Brain microvascular endothelial cell (primary cell): ENCODE data around the gene PIH1D2.
"Not testable (repeated sequence)": the region's sequence is repeated elsewhere in the genome, so short reads cannot be mapped to it uniquely, and the experiment has no call there.

Source experiments
- DNase-seq: peaks from one replicate; pipeline ENCODE4 v3.0.0-alpha.2; 2020
- H3K27ac ChIP-seq: fragments of 250-450 bp; sonication (Bioruptor Pico); 2 replicates; pipeline ENCODE4 v1.5.1; 2020; ENCODE audit warnings: mild to moderate bottlenecking, moderate library complexity
- H3K27me3 ChIP-seq: fragments of 250-450 bp; sonication (Bioruptor Pico); replicated peaks from 2 replicates; pipeline ENCODE4 v1.5.1; 2020; ENCODE audit warnings: mild to moderate bottlenecking
- H3K36me3 ChIP-seq: fragments of 250-450 bp; sonication (Bioruptor Pico); replicated peaks from 2 replicates; pipeline ENCODE4 v1.5.1; 2020; ENCODE audit warnings: mild to moderate bottlenecking
- H3K4me3 ChIP-seq: 2 replicates; pipeline ENCODE4 v1.5.1; 2011; ENCODE audit warnings: low read depth, mild to moderate bottlenecking, control low read depth, low read length, moderate library complexity
- in situ Hi-C: cut with HindIII; loops from 2 replicates; pipeline ENCODE4 v1.10.0; 2017; ENCODE audit warnings: low sequenced_read_pairs, low pct_ligation_motif_present
- TF ChIP-seq, protein P1 (sequence below): IDR thresholded peaks from 2 replicates; pipeline ENCODE4 v1.5.1; 2011; ENCODE audit warnings: low read depth, mild to moderate bottlenecking, moderate library complexity, low read length, control low read depth, inconsistent platforms; ENCODE audit errors: missing control alignments

Gene PIH1D2

GRCh38 chr11:112049777-112050176, 24.0 kb downstream of the PIH1D2 start:
- in situ Hi-C loops = no loop called here
- Histone ChIP-seq H3K36me3 (peaks cover 38% of the 10 kb centered on the region), H3K4me3 (no peak overlapping the region), H3K27me3 (no peaks in the 10 kb centered on the region), H3K27ac (no peak overlapping the region)
- no peak for DNase-seq
- TF ChIP-seq, protein P1, sequence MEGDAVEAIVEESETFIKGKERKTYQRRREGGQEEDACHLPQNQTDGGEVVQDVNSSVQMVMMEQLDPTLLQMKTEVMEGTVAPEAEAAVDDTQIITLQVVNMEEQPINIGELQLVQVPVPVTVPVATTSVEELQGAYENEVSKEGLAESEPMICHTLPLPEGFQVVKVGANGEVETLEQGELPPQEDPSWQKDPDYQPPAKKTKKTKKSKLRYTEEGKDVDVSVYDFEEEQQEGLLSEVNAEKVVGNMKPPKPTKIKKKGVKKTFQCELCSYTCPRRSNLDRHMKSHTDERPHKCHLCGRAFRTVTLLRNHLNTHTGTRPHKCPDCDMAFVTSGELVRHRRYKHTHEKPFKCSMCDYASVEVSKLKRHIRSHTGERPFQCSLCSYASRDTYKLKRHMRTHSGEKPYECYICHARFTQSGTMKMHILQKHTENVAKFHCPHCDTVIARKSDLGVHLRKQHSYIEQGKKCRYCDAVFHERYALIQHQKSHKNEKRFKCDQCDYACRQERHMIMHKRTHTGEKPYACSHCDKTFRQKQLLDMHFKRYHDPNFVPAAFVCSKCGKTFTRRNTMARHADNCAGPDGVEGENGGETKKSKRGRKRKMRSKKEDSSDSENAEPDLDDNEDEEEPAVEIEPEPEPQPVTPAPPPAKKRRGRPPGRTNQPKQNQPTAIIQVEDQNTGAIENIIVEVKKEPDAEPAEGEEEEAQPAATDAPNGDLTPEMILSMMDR = no peak

- H3K36me3 ChIP-seq = peaks cover 29% of the 10 kb centered on the region
- H3K27me3 ChIP-seq, in situ Hi-C loops, DNase-seq, H3K4me3 ChIP-seq: not testable (repeated sequence)
- H3K27ac ChIP-seq = peak overlapping the region; percentile 17
Observed at GRCh38 chr11:112048256-112048655, 25.6 kb downstream of the PIH1D2 start.

DNA sequence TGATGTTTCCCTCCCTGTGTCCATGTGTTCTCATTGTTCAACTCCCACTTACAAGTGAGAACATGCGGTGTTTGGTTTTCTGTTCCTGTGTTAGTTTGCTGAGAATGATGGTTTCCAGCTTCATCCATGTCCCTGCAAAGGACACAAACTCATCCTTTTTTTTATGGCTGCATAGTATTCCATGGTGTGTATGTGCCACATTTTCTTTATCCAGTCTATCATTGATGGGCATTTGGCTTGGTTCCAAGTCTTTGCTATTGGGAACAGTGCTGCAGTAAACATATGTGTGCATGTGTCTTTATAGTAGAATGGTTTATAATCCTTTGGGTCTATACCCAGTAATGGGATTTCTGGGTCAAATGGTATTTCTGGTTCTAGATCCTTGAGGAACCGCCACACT, 27.2 kb downstream of the PIH1D2 start:
- H3K4me3 ChIP-seq, H3K27ac ChIP-seq, DNase-seq, in situ Hi-C loops, H3K27me3 ChIP-seq: not testable (repeated sequence)
- H3K36me3 ChIP-seq = peaks cover 22% of the 10 kb centered on the region

- no peak overlapping the region for H3K4me3 ChIP-seq
- in situ Hi-C loops = no loop called here
- H3K36me3 ChIP-seq = peaks cover 18% of the 10 kb centered on the region
- no peak overlapping the region for H3K27ac ChIP-seq
- TF ChIP-seq, protein P1 = no peak
- DNase-seq = no peak
- H3K27me3 ChIP-seq = no peaks in the 10 kb centered on the region
Observed at GRCh38 chr11:112044961-112045360, 28.9 kb downstream of the PIH1D2 start.

GRCh38 chr11:112042961-112043304, 30.9 kb downstream of the PIH1D2 start:
- Histone ChIP-seq H3K27ac (no peak overlapping the region), H3K36me3 (peaks cover 18% of the 10 kb centered on the region), H3K4me3 (no peak overlapping the region), H3K27me3 (no peaks in the 10 kb centered on the region)
- DNase-seq = no peak
- in situ Hi-C loops = no loop called here
- TF ChIP-seq, protein P1 = no peak

DNA sequence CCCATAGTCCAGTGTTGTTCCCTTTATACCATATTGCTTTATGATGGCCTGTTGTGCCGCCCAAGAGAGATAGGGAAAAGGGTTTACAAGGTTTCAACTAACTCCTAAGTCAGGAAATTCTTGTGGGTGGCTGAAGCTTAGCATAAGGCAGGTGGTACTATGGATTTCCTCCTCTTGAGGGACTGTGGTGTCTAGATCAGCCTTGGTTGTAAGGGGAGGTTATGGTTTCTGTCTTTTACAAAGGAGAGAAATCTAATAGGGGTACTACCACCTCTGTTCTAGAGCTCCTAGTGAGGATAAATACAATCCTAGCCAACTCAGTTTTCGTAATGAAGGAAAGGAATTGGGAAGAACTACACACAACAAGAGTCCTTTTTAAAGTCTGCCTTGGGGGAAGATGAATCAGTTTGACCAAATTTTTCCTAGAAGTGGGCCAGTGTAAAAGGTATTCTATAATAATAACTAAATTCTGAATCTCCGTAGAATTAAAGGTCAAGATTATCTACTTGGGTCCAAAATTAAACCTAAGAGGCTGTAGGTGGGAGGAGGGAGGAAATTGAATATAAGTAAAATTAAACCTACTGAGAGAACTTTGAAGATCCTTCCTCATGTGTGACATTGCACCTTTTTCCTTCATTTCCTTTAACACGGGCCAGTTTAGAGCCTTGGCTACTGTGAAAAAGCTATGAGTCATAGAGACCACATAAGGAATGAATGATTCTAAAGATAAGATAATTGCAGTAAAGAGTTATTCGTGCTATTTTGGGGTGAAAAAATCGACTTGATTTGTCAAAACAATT, 31.5 kb downstream of the PIH1D2 start:
- Histone ChIP-seq H3K27ac (no peak overlapping the region), H3K4me3 (no peak overlapping the region), H3K27me3 (no peaks in the 10 kb centered on the region), H3K36me3 (peaks cover 20% of the 10 kb centered on the region)
- in situ Hi-C loops = no loop called here
- peak; percentile 32 for DNase-seq
- TF ChIP-seq, protein P1 = no peak

- TF ChIP-seq, protein P1 = no peak
- Histone ChIP-seq H3K27ac (no peak overlapping the region), H3K4me3 (no peak overlapping the region), H3K27me3 (no peaks in the 10 kb centered on the region), H3K36me3 (peaks cover 17% of the 10 kb centered on the region)
- DNase-seq = no peak
- in situ Hi-C loops = no loop called here
Observed at GRCh38 chr11:112037527-112037926, 36.3 kb downstream of the PIH1D2 start.
